GM11168 (cell line): ENCODE data around the gene PLD3.

Source experiments
- in situ Hi-C: fragments of 300-500 bp; cut with MboI; formaldehyde crosslinking; loops from one replicate; pipeline ENCODE4 v1.12.0; 2022; ENCODE audit warnings: low sequenced_read_pairs; ENCODE audit not compliant: unreplicated experiment

The PLD3 gene

DNA sequence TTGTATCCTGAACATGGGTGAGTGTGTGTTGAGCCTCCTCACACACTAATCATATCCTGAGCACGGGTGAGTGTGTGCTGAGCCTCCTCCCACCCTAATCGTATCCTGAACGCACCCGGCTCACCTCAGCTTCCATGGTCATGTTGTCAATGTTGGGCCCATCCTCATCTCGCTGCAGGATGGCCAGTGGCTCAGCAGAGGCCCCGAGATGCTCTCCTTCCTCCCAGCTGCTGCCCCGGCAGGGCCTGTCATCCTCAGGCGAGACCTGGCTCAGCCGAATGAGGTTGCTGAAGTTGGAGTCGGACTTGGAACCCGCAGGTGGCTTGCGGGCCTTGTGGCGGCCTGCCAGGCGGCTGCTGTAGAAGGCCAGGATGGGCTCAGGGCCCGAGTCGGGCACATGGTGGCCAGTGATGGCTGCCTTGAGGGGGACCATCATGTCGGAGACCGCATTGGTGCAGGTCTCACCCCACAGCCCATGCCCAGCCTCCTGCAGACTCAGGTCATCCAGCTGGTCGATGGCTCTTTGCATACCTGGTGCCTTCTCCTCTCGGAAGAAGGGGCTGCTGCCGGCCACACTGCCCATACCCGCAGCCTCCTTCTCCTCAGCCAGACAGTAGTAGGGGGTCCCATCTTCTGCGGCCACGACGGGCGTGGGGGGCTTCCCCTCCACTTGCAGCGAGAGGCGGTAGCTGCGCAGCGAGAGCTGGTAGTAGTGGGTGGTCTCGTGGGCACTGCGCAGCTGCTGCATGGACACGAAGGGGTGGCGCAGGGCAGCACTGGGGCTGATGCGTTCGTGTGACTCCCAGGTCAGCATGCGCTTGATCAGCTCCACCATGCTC lies 31.9 kb downstream of the PLD3 start:
- in situ Hi-C loops, result no loop called here

DNA sequence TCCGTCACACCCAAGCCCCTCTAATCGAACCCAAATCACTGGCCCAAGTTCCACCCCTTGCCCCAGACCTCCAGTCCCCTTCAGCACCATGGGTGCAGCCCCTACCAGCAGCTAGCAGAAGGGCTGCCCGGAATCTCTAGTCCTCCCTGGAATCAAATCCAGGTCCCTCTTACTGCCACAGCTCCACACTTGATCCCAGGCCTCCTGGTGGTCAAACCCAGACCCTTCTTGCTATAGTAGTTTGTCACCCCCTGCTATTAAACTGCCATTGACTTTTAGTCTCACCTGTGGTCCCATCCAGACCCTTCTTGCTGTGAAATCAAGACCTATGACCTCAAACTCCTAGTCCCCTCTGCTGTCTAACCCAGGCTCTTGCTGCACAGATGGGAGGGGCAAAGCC lies 32.8 kb downstream of the PLD3 start:
- in situ Hi-C loops, result no loop called here

DNA sequence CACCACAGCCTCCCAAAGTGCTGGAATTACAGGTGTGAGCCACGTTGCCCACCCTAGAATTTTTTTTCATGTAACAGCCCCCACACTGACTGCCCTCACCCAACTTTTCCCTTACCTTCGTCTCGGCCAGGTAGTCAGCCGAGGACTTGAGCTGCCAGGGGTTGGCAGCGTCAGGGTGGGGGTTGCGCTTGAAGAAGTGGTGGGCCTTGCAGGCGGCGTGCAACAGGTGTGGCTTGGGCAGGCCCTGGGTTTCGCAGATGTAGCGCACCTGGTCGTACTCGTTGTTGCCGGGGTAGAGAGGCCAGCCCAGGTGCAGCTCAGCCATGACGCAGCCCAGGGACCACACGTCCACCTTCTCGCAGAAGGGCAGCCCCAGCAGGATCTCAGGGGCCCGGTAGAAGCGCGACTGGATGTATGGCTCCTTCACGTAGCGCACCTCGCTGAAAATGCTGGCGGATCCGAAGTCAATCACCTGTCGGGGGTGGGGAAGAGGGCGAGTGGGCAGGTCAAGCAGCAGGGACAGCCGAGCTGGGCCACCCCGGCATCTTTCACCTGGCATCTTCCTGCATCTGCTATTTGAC lies 35.3 kb downstream of the PLD3 start:
- in situ Hi-C loops, result no loop called here

DNA sequence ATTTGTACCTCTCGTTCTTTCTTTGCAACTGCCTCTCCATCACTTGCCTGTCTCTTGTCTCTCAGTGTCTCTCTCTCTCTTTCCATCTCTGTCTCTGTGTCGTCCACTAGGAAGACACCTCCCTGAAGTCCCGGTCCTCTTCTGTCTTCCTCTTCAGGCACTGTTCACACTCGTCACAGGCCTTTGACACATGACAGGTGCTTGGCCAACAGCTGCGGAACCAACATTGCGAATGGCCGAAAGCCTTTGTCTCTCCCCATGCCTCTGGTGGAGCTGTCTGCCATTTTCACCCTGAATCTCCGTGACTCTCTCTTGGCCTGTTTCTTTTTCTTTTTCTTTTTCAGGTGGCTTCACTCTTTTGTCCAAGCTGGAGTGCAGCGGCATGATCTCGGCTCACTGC lies 38.7 kb downstream of the PLD3 start:
- in situ Hi-C loops, result no loop called here

DNA sequence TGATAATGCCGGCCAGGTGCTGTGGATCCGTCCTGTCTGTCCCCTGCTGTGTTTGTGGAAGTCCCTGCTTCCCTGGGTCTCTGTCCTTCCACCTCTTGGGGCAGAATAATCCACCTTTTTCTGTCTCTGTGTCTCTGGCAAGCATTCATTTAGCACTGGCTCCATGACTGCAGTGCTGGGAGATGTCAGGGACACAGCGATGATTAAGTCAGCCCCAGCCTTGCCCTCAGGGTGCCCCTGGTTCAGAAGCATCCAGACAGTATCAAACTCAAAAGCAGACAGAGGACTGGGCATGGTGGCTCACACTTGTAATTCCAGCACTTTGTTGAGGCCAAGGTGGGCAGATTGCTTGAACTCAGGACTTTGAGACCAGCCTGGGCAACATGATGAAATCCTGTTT lies 40.0 kb downstream of the PLD3 start:
- in situ Hi-C loops, result no loop called here

DNA sequence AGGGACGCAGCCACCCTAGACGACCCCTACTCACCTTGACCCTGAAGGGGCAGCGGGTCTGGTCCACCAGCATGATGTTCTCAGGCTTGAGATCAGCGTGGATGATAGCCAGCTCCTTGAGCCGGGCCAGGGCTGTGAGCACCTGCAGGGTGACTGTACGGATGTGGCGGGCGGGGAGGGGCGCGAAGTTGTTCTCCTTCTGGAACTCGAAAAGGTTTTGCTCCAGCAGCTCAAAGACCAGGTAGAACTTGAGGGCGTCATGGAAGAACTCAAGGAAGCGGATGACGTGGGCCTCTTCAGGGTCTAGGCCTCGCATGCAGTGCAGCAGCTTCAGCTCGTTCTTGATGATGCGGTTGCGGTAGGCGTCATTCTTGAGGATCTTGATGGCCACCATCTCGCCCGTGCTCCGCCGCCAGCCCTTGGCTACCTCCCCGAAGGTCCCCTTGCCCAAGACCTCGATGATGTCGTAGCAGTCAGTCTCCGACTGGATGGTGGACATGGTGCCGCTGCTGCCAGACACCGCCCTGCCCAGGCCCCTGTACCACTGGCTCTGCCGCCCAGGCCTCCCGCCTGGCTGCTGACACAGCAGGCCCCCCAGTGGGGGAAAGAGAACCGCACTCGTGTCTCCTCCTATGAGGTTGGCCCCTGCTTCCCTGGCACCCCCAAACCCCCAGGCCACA lies 41.0 kb downstream of the PLD3 start:
- in situ Hi-C loops, result no loop called here

DNA sequence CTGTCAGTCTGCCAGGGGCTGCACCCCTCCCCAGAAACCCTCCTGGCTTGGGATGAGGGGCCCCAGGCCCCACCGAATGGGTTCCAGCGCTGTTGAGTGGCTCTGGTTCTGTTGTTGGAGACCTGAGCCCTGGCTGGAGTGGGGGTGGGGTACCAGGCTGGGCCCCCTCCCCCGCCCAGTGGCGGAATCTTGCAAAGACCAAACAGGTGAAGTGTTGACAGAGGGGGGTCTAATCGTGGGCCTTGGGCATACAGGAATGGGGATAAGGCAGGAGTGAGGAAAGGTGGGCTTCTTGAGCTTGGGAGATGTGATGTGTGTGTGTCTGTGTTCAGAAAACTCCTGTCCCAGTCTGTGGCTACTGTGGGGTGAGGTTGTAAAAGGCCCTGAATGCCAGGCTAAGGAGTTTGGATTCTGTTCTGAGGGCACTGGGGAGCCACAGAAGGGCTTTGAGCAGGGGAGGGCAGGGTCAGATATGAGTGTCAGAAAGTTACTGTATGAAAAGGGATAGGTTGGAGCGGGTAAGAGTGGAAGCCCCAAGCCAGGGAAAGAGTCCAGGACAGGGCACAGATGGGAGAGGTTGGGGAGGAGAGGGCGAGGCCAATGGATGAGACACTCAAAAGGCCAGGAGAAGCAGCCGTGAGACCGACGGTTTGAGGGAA lies 41.7 kb downstream of the PLD3 start, which contains the start of gene HIPK4:
Gene HIPK4, minus strand, starts transcription at position 98 of the 659 bp plus-strand sequence. CDS start 279 bp downstream, outside the sequence.
- in situ Hi-C loops, result no loop called here

DNA sequence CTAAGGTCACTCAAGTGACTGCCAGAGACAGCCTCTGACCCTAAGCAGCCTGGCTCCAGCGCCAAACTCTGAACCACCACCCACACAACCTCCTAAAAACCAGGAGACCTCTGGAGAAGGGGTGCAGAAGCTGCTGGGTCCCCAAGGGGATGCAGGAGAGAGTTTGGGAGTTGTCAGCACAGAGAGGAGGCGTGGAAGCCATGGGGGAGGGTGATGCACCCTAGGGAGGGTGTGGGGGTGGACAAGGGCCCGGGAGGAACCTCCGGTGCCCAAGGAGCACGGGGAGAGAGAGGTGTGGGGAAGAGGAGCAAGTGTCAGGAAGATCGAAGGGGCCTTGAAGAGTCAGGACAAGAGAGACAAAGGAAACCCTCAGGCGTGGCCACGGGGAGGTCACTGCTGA lies 43.6 kb downstream of the PLD3 start:
- in situ Hi-C loops, result no loop called here

DNA sequence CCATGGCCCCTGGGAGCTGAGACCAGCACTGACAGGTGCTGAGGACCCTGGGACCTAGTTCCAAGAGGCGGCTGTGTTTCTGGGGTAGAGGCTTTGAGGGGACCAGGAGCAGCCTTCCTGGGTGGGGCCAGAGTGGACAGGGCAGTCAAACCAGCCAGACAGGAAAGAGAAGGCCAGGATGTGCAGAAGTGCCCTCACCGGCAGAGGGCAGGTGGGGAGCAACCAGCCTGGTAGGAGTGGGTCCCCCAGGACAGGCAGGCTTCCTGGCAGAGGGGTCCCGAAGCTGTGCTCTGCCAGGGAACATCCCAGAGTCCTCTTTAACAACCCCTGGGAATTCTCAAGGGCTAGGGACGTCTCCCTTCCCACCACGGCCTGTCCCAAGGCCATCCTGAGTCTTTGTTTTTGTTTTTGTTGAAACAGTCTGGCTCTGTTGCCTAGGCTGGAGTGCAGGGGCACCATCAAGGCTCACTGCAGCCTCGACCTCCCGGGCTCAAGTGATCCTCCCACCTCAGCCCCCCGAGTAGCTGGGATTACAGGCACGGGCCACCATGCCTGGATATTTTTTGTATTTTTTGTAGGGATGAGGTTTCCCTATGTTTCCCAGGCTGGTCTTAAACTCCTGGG lies 44.5 kb downstream of the PLD3 start:
- in situ Hi-C loops, result no loop called here

DNA sequence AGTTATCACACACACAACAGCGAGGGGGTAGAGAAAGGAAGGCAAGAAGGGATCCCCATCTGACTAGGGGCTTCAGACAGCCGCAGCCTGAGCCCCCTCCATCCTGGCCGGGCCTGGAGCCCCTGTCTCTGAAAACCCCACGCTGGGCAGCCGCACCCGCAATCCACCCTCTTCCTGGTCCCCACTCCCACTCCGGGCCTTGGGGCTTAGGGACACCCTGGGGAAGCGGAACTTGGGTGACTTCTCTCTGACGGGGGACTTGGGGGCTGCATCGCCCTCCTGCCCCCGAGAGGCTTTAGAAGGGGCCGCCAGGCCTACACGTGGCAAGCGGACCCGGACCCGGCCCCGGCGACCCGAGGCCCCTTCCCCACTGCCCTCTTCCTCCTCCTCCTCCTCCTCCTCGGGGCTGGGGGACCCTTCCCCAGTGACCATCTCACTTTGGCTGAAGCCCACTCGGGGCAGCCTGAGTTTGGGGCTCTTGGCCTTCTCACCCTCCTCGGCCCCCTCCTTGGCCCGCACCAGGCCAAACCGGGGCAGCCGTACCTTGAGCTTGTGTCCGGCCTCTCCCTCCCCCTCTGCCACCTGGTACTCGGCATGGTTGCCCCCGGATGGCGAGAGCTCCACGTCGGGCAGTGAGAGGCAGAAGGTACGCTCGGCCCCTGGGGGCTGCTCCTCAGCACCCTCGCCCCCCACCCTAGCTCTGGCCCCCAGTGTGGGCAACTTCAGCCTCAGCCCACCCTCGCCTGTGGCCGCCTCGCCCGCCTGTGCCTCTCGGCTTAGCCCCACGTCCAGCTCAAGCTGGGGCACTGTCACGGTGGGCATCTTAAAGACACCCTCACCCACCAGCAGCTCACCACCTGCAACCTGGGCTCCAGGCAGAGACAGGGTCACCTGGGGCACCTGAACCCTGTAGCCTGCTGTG lies 45.7 kb downstream of the PLD3 start:
- in situ Hi-C loops, result no loop called here

DNA sequence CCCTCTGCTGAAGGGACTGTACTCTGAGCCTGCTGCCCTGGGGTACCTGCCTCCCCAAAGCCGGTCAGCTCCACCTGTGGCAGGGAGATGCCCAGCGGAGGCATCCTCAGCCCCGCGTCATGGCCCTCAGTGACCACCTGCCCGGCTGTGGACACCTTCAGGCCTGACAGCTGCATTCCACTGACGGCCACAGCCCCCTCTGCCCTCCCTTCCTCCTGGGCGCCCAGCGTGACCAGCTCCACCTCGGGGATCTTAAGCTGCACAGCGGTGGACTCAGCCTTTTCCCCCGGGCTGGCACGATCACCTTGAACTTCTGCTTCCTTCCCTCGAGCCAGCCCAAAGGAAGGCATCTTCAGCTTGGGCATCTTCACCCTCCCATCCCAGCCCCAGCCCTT lies 46.3 kb downstream of the PLD3 start:
- in situ Hi-C loops, result no loop called here

DNA sequence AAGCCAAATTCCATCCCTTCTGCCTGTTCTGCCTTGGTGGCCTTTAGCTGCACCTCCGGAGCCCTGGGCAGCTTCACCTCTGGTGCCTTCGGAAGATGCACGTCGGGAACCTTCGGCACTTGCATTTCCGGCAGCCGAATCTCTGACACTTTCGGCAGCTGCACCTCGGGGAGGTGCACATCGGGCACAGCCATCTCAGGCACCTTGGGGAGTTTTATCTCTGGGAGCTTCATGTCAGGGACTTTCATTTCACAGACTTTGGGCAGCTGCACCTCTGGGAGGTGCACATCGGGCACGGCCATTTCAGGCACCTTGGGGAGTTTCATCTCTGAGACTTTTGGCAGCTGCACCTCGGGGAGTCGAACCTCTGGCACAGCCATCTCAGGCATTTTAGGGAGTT lies 47.5 kb downstream of the PLD3 start:
- in situ Hi-C loops, result no loop called here

DNA sequence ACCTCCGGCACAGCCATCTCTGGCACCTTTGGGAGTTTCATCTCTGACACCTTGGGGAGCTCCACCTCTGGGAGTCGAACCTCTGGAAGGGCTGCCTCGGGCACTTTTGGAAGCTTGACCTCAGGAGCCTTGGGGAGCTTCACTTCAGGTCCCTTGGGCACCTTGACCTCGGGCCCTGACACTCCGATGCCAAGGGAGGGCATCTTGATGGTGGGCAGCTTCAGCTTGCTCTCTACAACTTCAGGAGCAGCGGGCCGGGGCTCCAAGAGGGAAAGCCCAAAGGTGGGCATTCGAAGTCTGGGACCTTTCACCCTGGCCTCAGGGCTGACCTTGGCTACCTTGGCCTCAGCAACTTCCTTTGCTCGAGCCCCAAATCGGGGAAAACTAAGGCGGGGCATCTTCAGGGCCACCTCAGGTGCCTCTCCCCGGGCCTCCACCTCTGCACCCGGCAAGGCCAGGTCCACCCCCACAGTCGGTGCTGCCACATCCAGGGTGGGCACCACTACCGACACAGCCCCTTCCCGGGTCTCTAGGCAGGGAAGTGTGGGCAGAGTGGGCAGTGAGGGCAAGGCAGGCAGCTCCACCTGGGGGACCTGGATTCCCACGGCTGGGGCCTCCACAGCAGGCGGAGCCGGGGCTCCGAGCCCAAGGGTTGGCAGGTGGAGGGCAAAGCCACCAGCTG lies 48.5 kb downstream of the PLD3 start:
- in situ Hi-C loops, result no loop called here

DNA sequence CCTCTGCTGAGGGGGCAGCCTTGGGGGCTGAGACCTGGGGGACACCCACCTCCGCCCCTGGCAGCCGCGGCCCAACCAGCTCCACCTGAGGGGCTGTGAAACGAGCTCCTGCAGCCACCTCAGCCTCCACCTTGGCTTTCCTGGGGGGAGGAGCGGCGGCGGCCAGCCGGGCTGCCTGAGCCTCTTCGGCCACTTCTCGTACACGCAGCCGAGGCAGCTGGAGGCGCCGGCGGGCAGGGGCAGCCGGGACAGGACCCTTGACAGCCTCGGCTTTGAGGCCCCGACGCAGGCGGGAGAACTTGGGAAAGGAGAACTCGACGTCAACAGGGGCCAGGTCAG lies 49.0 kb downstream of the PLD3 start:
- in situ Hi-C loops, result no loop called here

DNA sequence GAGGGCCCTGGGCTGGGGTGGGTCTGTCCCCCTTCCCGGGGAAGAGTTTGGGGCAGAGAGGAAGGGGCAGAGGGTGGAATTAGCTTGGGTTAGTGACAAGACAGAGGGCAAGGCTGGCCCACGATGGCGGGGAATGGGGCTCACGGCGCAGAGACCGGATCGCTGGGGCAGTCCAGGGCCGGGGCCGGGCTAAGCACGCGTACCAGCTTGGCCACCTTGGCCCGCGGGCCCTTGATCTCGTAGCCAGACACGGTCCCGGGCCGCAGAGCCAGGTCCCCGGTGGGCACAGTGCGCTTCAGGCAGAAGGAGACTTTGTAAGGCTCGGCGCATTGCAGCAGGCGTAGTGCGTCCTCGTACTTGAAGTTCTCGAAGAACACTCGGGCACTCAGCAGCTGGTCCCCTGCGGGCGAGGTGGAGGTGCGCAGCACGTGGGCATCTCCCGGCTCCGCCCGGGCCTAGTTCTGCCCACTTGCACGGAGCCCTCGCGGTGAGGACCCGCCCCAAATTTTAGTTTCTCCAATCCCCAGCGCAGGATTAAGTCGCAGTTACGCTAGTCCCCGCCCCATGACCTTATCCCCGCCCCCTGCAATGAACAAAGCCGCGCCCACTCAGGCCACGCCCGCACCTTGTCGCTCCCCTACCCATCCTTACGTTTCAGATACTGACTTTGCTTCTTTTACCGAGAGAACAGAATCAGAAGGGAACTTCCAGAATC lies 50.1 kb downstream of the PLD3 start:
- in situ Hi-C loops, result no loop called here

DNA sequence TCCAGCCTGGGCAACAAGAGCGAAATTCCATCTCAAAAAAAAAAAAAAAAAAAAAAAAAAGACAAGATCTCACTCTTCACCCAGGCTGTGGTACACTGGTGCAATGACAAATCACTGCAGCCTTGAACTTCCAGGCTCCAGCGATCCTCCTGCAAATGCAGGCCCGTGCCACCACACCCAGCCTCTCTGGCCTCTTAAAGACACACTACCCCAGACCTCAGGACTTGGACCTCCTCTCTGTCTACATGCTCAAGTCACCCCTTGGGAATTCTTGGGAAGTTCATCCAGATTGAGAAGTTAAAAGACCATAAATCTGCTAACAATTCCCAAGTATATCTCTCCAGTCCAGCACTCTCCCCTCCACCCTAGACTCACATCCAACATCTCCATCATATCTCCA lies 52.1 kb downstream of the PLD3 start:
- in situ Hi-C loops, result no loop called here

DNA sequence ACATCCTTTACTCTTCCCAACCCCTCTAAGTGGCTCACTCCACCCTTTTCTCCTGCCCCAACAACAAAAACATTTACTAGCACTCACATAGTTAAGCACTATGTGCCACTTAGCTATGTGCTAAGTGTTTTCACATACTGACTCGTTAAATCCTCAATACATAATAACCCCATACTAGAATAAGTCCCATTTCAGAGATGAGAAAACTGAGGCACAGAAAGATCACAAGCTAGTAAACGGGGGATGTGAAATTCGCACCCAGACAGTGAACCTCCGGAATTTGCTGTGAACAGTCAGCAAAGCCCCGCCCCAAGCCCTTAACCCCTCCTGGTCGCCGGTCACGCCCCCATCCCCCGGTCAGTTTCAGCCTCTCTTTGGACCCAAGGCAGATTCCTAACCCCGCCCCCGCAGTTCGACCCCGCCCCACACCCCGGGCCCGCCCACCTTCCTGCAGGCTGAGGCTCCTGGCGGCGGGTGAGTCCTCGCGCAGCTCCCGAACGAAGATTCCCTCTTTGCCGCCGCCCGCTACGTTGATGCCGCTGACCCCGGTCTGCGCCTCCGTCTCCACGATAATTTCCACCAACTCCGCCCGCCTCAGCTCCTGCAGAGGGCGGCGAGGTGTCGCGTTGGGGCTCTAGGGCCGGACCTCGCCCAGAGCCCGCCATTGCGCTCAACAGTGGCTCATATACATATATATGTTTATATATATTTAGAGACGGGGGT lies 54.9 kb downstream of the PLD3 start:
- in situ Hi-C loops, result no loop called here
